ENCODE measurements around the gene EXOC2.

GRCh38 chr6:511488-512137, 181.3 kb downstream of the EXOC2 start:
- TF ChIP-seq CTCF (IDR thresholded peaks at IDR 0.05) (no peak), EP300 (IDR thresholded peaks at IDR 0.05) (no peak), POLR2A (IDR thresholded peaks at IDR 0.05) (no peak), POLR2AphosphoS5 (IDR thresholded peaks at IDR 0.05) (no peak)
